ENCODE data around the gene USP2.

The USP2 gene

DNA sequence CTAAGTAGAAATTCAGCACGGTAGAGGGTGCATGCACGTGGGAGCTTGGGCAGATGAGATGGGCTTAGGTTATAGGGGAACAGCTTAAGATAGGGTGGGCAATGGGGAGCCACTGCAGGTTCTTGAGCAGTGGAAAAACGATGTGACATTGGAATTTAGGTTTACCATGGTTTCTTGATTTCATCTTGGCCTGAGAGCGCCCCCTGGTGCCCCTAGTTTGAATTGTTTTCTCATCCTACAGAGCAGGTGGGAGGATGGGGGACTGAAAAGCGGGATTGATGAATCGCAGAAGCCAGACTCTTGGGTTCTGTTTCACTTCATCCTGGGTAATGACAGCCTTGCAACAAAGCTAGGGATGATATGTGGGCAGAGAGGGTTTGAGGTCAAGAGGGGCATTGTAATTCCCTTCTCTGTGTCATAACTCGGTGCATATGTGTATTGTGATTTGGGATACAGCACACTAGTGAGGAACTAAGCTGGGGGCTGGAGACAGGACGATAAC is 57.9 kb downstream of the USP2 start:
- peak; percentile 71 to 90 (median 77) for DNase-seq (ENCODE audit: low read depth in 2 of 3, low spot score in 1 of 3)

DNA sequence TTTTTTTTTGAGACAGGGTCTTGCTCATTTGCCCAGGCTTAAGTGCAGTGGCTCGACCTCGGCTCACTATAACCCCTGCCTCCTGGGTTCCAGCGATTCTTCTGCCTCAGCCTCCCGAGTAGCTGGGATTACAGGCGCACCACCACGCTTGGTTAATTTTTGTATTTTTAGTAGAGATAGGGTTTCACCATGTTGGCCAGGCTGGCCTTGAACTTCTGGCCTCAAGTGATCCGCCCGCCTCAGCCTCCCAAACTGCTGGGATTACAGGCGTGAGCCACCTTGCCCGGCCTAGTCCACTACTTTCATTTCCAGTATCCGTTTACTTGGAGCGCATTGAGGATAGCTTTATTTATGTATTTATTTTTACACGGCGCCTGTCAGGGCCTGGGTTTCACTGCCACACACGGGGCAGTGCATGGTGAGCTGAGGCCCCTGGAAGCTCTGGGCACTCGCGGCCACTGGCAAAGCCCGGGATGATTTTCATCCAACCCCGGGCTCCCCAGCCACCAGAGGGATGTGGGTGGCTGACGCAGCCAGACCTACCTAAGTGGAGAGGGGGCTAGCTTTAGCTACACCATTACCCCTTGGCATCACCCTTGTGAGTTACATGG is 58.5 kb downstream of the USP2 start:
- no peak for DNase-seq (ENCODE audit: low read depth in 2 of 3, low spot score in 1 of 3)

DNA sequence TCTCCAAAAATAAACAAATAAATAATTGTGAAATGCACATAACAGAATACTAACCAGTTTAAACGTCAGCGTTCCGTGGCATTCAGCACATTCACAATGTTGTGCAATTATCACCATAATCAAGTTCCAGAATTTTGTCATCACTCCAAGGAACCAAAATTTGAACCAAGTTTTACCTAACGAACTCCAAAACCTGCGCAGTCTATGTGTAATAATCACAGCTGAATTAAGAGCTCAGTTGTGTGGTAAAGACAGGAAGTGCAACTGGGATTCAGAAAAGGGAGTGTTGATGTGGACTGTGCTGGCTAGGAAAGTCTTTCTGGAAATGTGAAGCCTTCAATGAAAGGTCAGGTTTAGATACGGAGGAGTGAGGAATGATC is 59.1 kb downstream of the USP2 start:
- no peak for DNase-seq (ENCODE audit: low read depth in 2 of 3, low spot score in 1 of 3)

DNA sequence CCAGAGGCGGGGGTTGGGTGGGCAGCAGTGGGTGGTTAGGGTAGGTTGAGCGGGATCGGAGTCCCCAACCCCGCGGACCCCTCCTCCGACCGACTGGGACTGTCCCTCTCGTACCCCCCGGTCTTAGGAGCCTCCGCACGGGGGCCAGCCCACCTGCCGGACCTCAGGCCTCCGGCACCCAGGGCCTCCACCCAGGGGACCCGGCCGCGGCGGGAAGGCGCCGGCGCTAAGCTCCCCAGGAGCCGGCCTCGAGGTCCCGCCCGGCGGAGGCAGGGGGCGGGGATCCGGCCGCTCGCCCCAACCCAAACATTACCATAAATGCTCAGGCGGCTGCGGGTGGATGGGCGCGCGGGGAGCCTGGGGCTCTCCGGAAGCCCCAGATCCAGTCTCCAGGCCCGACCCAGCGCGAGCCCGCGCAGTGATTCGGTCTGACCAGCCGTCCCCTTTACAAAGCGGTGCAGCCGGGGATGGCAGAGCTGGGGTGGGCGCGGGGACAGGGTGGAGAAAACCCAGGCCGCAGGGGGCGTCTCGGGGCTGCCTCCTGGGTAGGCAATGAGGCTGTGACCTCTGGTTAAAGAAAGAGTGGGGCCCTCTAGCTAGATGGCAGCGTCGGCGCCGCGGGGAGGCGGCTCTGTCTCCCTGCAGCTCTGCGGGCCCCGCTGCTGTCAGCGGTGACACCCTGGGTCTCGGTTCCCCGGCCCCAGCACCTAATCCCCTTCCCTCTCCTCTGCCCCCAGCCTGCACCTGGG is 60.5 kb downstream of the USP2 start:
- DNase-seq (ENCODE audit: low read depth in 2 of 3, low spot score in 1 of 3) = peak in 1 of 3 donors; percentile 54

DNA sequence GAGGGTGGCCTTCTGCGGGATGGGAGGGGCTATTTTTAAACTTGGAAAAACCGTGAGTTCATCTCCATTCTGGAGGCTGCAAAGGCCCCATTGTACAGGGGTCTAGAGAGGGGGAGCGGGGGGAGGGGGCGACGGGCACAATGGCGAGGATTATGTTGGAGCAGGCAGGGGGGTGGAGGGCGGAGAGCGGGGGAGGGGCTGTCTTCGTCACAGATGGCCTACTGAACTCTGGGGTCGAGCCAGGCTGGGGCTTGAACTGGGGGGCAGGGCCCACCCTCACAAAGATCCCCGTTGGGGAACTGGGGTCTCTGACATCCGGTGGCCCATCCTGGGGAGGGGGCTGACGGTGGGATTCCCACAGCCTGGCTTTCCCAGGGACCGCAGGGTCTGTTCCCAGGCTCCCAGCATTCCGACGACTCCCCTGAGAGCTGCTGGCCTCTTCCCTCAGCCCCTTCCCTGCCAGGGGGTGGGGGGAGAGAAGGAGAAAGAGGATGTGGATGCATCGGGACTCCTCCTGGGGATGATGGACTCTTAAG is 61.2 kb downstream of the USP2 start:
- DNase-seq (ENCODE audit: low read depth in 2 of 3, low spot score in 1 of 3) = no peak

DNA sequence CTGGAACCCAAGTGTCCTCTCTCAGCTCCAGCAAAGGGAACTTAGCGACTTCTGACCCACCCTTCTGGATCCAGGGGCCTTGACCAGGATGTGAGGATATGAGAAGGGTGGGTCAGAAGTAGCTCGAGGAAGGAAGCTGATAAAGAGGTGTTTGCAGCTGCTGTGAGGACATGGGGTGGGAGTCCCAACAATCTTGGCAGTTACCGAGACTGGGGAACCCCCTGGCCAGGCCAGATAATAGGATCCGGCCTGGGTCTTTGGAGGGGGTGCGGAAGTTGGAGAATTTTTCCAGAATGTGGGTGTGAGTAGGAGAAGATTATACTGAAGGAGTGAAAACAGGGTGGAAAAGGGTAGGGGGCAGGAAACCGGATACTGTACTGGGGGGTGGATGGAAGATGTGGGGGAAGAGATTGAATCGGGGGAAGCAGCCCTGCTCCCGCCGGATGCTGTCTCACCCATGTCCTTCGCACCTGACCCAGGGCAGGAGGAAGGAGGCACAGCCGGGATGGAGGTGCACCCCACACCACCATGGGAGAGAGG is 61.7 kb downstream of the USP2 start:
- no peak for DNase-seq (ENCODE audit: low read depth in 2 of 3, low spot score in 1 of 3)

DNA sequence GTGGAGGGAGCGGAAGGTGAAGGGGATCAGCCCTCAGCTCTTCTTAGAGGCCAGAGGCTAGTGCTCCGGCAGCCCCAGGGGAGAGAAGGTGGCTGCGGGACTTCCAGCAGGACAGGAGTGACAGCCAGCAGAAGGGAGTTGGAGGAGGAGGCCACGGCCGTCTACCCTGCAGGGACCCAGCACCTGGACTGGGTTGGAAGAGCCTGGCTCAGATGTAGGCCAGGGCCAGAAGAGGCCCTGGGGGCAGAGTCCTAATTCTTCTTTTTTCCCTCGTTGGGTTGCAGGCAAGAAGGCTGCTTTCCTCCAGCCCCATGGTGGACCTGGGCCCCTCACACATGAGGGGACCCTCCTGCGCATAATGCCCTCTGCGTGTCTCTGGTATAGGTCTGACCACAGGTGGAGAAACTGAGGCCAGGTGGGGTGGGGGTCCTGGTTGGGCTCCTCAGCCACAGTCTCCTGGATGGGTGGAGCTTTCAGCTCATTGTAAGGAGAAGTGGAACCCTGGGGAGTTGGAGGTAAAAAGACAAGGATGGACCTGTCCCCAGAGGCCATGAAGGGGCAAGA is 62.3 kb downstream of the USP2 start:
- DNase-seq (ENCODE audit: low read depth in 2 of 3, low spot score in 1 of 3) = no peak

DNA sequence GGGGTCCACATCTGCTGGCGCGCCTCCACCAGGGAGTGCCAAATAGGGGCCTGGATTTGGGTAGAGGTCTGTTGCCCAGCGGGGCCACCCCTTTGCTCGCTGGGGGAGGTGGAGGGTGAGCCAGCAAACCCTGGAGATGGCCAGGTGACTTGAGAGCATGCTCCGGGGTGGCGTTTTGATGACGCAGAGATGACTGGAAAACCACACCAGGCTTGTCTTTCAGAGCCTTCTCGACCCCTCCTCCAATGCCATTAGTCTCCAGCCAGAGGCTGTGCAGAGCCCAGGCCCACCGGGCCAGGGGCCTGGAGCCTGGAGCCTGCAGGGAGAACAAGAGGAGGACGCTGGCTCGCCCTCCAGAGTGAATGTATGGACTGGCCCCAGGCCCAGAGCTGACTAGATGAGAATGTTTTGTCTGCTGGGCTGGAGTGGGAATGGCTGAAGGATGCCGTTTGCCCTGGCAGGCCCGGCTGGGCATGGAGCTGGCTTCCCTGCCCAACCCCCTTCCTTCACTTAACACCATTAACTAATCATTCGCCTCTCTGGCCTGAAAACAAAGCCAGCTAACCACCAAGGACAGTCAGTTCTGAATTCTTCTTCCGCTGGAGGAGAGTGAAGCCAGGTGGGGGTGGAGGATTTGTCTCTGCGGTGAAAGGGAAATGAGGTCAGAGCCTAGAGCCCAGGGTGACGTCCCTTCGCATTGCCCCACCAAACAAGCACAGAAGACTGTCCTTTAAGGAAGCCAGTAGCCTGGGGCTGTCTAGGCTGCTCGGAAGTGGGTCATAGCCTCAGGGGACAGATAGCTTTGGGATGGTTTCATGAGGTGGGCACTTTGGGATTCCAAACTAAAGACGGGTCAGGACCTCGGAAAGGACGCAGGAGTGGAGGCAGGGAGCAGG is 63.0 kb downstream of the USP2 start:
- no peak for DNase-seq (ENCODE audit: low read depth in 2 of 3, low spot score in 1 of 3)

DNA sequence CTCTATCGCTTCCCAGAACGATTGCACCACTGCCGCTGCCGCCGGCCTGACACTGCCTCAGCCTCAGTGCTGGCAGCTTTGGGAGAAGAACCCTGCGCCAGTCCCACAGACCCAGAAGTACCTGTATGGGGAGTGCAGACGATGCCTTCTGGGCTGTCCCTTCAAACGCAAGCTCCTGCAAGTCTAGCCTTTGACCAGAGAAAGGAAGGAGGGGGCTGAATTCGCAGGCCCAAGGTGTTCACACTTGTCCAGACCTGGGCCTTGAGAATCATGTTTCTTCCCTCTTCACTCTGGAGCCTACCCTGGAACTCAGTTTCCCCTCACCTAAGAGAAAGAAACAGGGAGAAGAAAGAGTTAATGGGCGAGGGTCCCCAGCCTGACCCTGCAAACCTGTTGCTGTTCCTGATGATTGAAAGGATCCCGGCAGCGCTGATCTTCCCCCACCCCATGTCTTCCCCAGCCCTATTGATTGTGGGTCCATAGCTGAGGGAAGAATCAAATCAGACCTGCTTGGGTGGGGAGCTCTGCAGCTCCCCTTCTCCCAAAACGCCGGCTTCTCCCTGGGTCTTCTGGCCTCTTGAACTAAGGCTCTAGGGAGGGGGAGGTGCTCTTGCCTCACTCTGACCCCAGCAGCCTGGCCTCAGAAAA is 63.8 kb downstream of the USP2 start:
- no peak for DNase-seq (ENCODE audit: low read depth in 2 of 3, low spot score in 1 of 3)

DNA sequence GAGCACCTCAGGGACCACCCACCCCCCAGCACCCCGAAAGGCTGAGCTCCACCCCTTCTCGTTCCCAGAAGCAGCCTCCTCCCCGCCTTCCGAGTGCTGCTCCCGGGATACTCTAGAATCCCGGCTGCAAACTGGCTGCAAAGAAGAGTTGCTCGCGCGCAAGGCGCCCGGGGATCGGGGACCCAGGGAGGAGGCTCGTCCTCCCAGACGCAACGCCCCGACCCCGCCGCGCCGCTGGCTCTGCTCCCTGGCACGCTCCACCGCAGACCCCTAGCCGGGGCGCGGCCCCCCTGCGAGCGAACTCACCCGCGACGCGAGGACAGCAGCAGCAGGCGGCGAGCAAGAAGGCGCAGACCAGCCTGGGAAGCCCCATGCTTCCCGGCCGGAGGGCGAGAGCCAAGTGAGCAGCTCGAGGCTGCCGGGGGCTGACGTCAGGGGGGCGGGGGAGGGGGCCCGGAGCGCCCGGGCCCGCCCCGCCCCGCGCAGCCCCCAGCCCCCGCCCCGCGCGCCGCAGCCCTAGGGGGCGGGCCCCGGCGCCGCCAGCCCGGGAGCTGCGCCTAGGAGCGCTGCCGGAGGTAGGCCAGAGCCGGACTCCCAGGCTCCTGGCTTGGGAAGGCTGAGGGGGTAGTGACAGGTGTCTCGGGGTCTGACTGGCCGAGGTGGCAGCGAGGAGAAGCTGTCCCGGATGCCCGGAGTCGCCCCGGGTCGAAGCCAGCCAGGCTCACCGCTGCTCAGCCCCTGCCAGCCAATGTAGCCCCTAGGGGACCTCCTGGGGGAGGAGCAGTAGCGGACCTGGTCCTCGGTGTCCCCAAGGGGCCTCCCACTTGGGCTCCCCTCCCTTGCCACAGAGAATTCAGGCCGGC is 64.5 kb downstream of the USP2 start, which contains the start of gene MCAM:
Gene MCAM (minus strand): TSS at position 402 of the 863 bp plus-strand sequence. CDS start 29 bp downstream, at position 373.
- DNase-seq (ENCODE audit: low read depth in 2 of 3, low spot score in 1 of 3) = no peak

DNA sequence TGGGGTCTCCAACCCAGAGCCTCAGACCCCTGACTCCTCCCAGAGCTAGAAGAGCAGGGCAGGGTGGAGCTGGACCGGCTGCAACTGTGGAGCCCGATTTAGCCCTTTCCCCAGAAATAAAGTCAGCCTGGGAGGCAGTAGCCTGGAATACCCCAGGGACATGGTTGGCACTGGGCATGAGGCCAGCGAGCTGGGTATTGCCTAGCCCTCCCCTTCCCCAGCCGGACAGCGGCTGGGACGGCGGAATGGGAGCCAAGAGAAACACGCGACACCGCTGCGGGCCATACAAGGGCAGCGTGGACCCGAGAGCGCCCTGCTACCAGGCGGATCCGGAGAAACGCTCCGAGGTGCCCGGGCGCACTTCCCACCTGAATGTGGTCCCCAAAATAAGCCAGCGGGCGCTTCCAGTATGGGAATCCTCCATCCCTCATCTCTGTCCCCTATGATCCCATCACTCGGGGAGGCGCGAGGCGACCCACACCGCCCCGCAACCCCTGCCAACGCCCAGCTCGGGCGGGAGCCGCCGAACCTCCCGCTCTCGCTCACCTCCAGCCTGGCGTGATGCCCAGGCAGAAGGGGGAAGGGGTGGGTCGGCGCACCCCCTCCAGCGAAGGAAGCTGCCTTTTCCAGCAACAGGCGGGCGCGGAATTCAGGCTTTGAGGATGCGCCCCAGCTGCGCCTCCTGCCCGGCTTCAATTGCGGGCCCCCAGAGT is 65.3 kb downstream of the USP2 start:
- DNase-seq (ENCODE audit: low read depth in 2 of 3, low spot score in 1 of 3) = no peak

DNA sequence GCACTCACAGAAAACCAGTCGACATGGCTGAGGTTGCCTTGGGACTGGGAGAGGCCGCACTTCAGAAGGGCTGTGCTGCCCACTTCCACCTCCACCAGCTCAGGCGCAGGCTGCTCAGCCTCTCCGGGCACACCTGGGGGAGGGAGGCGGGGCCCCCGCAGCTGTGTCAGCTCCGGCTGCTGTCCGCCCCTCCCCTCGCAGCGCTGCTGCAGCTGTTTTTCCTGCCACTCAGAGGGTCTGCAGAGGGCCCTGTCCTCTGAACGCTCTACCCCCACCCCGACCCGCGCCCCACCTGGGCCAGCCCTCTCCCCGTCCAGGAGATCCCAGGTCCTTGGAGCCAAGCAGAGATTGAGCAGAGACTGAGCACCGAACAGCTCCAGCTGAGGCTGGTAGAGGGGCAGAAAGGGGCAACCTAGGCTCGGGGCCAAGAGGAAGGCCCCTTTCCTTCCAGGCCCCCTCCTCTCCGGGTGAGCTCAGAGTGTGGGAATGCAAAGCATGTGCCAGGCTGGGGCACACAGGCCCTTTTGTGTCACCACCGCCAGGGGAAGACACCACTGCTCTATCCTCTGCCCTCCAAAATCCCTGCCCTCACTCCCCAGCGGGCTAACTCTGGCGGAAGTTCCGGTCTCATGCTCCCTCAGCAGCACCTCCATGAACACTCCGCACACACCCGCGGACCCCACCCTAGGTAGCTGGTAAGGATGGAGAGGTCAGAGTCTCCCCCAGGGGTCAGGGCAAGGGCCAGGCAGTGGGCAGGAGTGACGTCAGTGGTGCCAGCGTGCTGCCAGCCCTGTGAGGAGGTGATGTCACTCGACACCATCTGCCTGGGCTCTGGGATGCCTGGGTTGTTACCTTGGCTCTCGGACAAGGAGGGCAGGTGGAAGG is 66.1 kb downstream of the USP2 start:
- no peak for DNase-seq (ENCODE audit: low read depth in 2 of 3, low spot score in 1 of 3)

DNA sequence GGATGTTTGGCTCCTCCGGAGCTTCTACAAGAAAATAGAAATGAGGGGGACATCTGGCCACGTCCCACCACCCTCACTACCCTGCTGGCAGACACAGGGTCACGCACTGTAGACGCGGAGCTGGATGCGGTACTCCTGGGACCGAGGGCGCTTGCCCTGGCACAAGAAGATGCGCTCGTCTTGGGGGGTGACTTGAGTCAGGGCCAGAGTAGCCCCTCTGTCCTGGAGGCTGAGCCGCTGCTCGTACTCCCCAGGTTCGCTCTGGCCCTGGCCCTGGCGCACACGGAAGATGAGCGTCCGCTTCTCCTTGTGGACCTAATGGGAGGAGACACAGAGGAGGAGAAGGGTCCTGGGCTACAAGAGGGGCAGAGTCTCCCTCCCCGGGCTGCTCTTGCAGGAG is 66.8 kb downstream of the USP2 start:
- no peak for DNase-seq (ENCODE audit: low read depth in 2 of 3, low spot score in 1 of 3)

DNA sequence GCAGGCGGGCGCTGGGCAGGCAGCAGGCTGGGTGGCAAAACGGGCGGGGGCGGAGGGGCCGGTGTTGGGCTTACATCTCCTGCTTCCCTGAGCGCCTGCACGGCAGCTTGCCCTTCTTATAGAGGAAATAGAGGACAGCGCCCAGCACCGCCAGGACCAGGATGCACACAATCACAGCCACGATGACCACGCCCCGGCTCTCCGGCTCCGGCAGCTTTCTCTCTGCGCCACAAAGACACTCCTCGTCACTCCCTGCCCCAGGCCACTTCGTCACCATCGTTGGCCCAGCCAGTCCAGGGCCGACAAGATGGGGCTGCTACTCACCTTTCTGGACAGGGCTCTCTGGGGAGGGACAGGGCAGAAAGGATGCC is 70.8 kb downstream of the USP2 start:
- no peak for DNase-seq (ENCODE audit: low read depth in 2 of 3, low spot score in 1 of 3)

DNA sequence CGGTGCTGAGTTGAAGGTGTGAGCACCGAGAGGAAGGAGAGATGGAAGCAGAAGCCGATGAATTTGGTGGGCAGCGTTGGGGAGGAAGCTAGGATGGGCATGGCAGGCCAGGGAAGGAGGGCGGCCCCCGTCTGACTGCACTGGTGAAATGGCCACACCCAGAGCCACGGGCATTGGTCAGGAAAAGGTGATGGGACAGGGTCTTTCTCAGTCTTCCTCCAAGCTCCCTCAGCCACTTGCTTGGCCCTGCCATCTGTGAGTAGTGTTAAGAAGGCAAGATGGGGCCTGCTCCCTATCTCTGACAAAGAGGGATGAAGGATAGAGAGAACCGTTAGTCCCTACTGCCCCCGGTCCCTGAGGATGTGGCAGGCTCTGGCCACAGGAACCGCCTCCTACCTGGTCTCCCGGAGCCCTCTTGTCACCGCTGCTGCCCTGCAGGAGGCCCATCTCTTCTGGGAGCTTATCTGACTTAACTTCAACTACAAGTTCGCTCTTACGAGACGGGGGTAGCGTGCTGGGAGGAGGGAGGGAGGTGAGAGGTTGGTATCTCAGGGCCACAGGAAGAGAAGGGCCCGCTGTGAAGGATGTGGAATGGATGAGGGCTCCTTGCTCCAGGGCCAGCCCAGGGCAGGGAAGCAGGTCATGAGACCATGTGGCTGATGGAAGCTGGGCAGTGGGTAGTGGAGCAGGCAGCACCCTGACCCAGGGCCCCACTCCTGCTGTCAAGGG is 71.4 kb downstream of the USP2 start:
- DNase-seq (ENCODE audit: low read depth in 2 of 3, low spot score in 1 of 3) = no peak

DNA sequence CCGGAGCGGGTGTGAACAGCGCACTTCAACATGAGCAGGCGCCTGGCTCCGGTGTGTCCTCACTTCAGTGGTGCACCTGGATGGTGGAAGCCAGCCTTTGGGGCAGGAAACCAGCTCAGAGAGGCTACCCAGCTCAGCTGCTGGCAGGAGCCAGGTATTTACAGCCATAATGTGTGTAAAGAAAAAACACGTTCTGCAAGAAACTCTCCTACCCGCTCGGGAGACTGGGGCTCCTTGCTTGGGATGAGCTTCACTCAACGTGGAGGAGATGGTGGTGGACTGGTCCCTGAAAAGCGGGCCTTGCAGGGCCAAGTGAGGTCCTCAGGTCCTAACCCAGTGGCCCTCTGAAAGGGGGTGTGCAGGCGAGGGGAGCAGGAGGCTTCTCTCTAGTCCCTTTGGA is 72.1 kb downstream of the USP2 start:
- DNase-seq (ENCODE audit: low read depth in 2 of 3, low spot score in 1 of 3) = no peak

DNA sequence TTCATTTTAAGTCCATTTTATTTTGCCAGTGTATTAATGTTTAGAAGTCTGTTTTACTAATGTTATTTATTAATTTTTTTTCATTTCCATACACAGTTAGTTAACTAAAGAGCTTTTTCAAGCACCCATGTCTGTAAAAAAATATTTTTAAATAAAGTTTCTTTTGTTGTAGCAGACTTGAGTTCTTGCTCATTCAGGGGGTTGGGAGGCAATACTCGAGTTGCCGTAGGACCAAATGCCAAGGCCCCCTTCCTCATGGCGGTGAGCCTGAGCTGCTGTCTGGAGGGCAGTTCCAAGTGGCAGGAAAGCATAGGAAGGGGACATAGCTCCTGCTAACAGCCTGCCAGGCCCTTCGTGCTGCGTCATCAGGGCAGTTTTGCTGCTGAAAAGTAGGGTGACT is 73.5 kb downstream of the USP2 start:
- no peak for DNase-seq (ENCODE audit: low read depth in 2 of 3, low spot score in 1 of 3)
